Right kidney (tissue), 1 donor: ENCODE measurements around the gene SLC13A3.

Experiments
- DNase-seq: peaks from one replicate; pipeline ENCODE4 v3.0.0-alpha.2; 2016

The SLC13A3 gene

DNA sequence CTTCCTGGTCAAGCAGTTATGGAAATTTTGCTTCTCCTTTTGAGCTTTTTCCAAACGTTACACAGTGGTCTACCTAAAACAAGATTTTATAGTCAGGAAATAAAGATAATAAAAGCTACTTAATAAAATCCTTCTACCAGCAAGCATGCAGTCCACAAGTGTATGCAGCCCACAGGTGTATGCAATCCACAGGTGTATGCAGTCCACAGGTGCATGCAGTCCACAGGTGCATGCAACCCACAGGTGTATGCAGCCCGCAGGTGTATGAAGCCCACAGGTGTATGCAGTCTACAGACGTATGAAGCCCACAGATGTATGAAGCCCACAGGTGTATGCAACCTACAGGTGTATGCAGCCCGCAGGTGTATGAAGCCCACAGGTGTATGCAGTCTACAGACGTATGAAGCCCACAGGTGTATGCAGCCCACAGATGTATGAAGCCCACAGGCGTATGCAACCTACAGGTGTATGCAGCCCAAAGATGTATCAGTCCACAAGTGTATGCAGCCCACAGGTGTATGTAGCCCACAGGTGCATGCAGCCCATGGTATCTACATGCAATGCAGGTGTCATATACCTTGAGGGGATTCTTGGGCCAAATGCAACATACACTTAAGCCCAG, 74.4 kb downstream of the SLC13A3 start:
- DNase-seq: no peak

DNA sequence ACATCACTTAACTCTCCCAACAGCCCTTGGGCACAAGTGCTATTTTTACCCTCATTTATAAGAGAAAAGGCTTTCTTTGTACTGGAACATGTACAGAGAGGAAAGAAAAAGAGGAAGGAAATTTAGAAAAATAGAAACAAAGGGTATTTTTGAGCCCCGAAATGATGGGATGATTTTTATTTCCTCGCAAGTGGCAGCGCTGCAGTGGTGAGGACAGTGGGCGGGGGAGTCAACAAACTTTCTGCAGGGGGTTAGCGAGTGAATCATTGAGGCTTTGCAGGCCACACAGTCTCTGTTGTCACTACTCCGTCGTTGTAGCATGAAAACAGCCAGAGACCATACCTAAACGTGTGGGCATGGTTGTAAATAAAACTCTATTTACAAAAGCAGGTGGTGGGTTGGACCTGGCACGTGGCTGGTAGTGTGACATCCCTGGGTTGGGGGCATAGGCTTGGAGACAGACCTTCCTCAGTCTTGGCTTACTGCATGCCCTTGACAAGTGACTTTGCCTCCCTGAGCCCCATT, 75.3 kb downstream of the SLC13A3 start:
- DNase-seq: no peak

DNA sequence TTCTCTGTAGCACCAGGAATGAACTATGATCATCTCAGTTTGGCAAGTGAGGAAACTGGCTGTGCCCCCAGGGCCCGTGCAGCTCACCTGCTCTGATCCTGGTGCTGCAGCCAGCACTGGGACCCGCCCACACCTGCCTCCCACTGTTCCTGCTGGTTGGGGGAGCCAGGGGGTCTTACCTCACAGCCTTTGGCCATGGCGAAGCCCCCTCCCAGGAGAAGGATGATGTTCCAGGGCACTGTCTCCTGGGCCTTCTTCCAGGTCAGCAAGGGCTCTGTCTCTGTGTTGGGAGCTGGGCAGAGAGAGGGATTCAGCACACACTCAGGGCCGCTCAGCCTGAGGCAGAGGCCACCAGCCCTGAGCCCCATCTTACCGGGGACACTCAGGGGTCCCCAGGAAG, 75.9 kb downstream of the SLC13A3 start:
- no peak for DNase-seq

DNA sequence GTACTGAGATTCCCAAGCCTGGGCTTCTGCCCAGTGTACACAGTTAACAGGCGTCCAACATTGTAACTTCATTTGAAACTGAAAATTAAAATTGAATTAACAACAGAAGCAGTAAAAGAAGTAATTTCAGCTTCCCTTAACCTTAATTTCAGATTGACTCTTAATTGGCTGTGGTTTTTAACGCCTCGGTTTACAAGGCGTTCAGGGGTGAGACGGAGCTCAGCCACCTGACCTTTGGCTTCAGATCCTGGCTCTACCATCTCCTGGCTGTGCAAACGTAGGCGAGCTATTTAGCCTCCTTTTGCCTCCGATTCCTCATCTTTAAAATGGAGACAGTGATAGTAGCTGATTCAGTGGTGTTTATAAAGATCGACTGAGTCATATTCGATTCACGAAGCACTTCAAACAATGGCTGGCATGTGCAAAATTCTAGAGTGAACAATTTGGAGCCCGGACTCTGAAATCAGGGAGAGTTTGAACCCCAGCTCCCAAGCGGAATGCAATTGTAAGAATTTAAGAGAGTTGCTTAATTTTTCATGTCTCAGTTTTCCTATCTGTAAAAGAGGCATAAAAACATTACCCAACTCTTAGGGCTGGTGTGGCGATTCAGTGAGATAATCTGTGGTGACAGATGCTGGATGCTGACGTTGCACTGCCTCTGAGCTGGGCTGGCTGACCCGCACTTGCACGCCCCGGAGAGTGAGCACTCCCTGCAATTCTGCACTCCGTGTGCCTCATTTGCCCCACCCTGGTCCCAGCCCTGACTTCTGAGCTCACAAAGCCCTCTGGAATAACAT, 77.3 kb downstream of the SLC13A3 start:
- DNase-seq: no peak

GRCh38 chr20:46573234-46573633, 78.0 kb downstream of the SLC13A3 start:
- no peak for DNase-seq

DNA sequence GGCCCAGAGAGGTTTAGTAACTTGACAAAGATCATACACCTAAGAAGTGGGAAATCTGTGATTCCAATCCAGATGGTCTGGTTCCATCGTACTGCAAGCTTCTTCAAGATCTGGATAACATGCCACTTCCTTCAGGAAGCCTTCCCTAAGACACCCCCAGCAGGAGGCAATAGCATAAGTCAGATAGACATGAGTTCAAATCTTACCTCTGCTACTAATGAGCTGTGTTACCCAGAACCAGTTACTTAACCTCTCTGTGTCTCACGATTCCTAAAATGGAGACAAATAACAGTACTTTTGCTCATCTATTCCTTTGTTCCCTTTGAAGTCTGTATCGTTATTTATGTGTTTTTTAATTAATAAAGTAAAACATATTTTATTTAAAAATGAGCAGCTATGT, 78.5 kb downstream of the SLC13A3 start:
- no peak for DNase-seq

DNA sequence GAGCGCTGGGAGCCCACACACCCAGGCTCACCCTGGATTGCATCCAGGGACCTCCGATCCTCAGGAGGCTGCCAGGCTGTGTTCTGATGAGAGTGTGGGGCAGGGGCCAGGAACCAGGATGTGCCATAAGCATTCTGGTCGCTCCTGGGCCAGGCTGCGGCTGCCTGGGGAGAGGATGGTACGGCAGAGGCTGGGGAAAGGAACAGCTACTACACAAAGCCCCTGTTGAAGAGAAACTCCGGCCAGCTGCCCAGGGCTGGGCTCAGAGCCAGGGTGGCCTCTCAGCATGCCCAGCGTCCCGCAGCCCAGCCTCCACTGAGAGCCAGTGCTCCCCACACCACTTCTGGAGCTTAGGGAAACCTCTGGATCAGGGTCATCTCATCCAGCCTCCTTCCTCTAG, 79.1 kb downstream of the SLC13A3 start:
- DNase-seq: peak; percentile 22

GRCh38 chr20:46571418-46571817, 79.8 kb downstream of the SLC13A3 start:
- no peak for DNase-seq

DNA sequence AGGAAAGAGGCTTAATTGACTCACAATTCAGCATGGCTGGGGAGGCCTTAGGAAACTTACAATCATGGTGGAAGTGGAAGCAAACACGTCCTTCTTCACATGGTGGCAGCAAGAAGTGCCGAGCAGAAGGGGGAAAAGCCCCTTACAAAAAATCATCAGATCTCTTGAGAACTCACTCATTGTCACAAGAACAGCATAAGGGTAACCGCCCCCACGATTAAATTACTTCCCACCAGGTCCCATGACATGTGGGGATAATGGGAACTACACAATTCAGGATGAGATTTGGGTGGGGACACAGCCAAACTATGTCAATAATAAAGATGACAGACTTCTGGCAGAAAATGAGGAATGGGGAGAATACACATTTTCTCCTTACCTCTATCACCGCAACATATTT, 80.3 kb downstream of the SLC13A3 start:
- no peak for DNase-seq

- no peak for DNase-seq
These were observed 81.3 kb downstream of the SLC13A3 start for GRCh38 chr20:46569961-46570360.

- DNase-seq: peak; percentile 68
These were observed 82.6 kb downstream of the SLC13A3 start for GRCh38 chr20:46568570-46569129.

DNA sequence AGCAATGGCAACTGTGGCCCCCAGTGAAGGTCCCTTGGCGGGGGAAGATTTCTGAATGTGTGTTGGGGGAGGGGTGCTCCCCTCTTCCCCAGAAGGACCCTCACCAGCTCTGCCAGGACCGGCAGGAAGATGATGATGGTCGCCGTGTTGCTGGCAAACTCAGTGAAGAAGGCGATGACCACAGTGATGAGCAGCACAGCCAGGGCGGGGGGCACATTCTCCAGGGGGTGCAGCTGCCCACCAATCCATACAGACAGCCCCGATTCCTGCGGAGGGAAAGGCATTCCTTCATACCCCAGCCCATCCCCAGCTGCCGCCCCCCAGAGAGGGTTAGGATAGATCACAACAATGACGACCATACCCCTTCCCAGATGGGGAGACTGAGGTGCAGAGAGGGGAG, 85.1 kb downstream of the SLC13A3 start:
- no peak for DNase-seq

- DNase-seq: no peak
These were observed 86.9 kb downstream of the SLC13A3 start for GRCh38 chr20:46564241-46564957.

GRCh38 chr20:46563860-46564221, 87.4 kb downstream of the SLC13A3 start:
- DNase-seq: no peak

DNA sequence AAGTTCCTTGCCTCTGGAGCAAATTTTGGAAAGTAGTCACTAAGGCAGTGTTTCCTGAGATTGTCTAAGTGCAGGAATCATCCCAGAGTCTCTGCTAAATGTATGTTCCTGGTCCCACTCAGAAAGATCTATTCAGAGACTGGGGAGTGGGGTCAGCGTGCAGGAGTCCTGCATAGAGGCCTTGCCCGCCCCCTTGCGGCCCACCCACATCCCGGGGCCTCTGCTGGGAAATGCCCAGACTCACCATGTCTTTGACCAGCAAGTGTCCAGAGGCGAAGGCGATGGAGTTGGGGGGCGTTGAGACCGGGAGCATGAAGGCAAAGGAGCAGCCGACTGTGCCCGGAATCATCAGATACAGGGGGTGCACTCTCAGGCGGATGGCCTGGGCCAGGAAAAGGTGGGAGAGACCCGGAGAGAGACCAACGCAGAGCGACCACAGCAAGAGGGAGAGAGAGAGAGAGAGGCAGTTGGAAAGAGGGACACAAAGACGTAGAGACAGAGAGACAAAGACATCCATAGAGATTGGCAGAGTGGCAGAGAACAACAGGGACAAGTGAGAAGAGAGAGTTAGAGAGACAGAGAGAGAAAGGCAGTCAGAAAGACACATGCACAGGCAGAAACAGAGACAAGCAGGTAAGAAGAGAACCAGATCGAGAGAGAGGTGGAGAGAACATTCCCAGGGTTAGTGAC, 87.9 kb downstream of the SLC13A3 start:
- DNase-seq: peak; percentile 7

GRCh38 chr20:46562373-46563169, 88.7 kb downstream of the SLC13A3 start:
- peak; percentile 89 for DNase-seq

DNA sequence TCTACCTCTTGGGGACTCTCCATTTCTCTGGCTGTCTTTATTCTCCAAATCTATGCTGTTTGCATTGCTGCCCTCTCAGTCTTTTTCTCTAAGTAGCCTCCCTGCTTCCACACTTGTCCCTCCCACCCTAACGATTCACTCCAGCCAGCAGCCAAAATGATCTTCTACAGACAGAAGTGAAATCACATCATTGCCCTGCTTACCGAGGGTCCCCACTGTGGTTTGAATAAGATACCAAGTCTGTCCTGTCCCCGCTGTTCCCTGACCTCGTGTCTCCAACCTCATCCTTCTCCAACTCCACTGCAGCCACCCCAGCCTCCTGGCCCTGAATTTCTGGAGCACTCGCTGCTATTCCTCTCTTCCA, 89.3 kb downstream of the SLC13A3 start:
- DNase-seq: no peak

DNA sequence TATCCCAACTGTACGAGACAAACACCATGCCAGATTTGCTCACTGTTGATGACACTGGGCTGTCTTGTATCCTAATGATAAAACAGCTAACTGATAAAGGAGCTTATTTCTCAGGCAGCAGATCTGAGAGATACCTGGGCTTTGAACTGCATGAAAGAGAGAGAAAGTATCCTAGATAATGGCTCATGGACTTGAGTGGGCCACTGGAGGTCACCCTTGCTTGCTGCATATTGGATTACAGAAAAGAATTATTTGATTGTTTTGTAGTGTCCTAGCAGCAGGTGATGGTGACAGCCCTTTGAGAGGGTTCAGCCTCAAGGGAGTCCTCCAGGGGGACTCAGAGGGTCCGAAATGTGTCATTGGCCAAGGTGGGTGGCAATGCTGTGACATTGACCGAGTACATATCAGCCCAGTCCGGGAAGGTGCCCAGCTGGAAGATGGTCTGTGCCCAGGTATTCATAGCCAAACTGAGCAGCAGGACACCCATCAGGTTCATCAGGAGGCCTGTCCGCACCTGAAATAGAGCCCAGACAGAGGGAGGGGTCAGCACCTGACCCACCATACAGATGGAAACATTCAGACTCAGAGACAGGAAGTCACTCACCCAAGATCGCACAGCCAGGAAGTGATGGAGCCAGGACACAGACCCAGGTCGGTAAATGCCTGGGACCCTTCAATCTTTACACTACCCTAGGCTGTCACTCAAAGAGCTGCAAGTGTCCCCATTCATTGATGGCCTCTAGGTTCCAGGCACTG, 91.4 kb downstream of the SLC13A3 start:
- no peak for DNase-seq

GRCh38 chr20:46559001-46559400, 92.3 kb downstream of the SLC13A3 start:
- DNase-seq: no peak

- no peak for DNase-seq
These were observed 92.7 kb downstream of the SLC13A3 start for GRCh38 chr20:46558511-46558959.
